Astrocyte (in vitro differentiated cells and primary cell): ENCODE data around the gene TRIM14.
"Not testable (repeated sequence)": the region's sequence is repeated elsewhere in the genome, so short reads cannot be mapped to it uniquely, and the experiment has no call there.

Experiments used
- CTCF ChIP-seq: IDR thresholded peaks from 2 replicates; pipeline ENCODE4 v1.5.1; 2011; ENCODE audit warnings: low read depth, mild to moderate bottlenecking, inconsistent platforms, low read length, moderate library complexity; ENCODE audit not compliant: insufficient read depth
- EZH2 ChIP-seq: IDR thresholded peaks from 2 replicates; pipeline ENCODE4 v1.6.1; 2012; ENCODE audit warnings: mild to moderate bottlenecking, low read length, inconsistent platforms; ENCODE audit not compliant: insufficient read depth

GRCh38 chr9:98019869-98020268 is 99.2 kb downstream of the TRIM14 start:
- not testable (repeated sequence) for TF ChIP-seq CTCF, EZH2
